H9 (cell line): ENCODE data around the gene DNAJC17. TPM values are rescaled to one million over a fixed set of nuclear protein-coding genes. Genes with fewer than 3 reads are reported as not detected.

Experiments
- DNase-seq: peaks from one replicate; pipeline ENCODE4 v3.0.0-alpha.2; 2017
- H2AFZ ChIP-seq: one replicate; pipeline ENCODE4 v1.6.1; 2013; ENCODE audit warnings: mild to moderate bottlenecking, low read length, control low read depth, moderate library complexity
- H2AK5ac ChIP-seq: 2 replicates; pipeline ENCODE4 v1.6.1; 2013; ENCODE audit warnings: low read length, control low read depth, mixed read lengths; ENCODE audit not compliant: insufficient read length
- H2BK120ac ChIP-seq: one replicate; pipeline ENCODE4 v1.6.1; 2013; ENCODE audit warnings: low read depth, mild to moderate bottlenecking, low read length, control low read depth, inconsistent platforms; ENCODE audit not compliant: poor library complexity, severe bottlenecking
- H2BK12ac ChIP-seq: 2 replicates; pipeline ENCODE4 v1.6.1; 2013; ENCODE audit warnings: low read length, control low read depth, mixed read lengths, low read depth; ENCODE audit not compliant: insufficient read length
- H2BK15ac ChIP-seq: 2 replicates; pipeline ENCODE4 v1.6.1; 2013; ENCODE audit warnings: low read depth, low read length, control low read depth
- H2BK20ac ChIP-seq: one replicate; pipeline ENCODE4 v1.6.1; 2013; ENCODE audit warnings: low read depth, mild to moderate bottlenecking, low read length, control low read depth, inconsistent platforms; ENCODE audit not compliant: poor library complexity, severe bottlenecking
- H2BK5ac ChIP-seq: 2 replicates; pipeline ENCODE4 v1.6.1; 2013; ENCODE audit warnings: low read length, control low read depth, mixed read lengths; ENCODE audit not compliant: insufficient read length
- H3K14ac ChIP-seq: 2 replicates; pipeline ENCODE4 v1.6.1; 2013; ENCODE audit warnings: low read length, control low read depth; ENCODE audit not compliant: insufficient read depth
- H3K18ac ChIP-seq: 2 replicates; pipeline ENCODE4 v1.6.1; 2013; ENCODE audit warnings: low read depth, mild to moderate bottlenecking, mixed read lengths, low read length, control low read depth; ENCODE audit not compliant: insufficient read length
- H3K23ac ChIP-seq: 2 replicates; pipeline ENCODE4 v1.6.1; 2013; ENCODE audit warnings: low read length, control low read depth, mixed read lengths, low read depth; ENCODE audit not compliant: insufficient read length
- H3K23me2 ChIP-seq: 2 replicates; pipeline ENCODE4 v1.6.1; 2013; ENCODE audit warnings: low read depth, mild to moderate bottlenecking, mixed read lengths, low read length, control low read depth; ENCODE audit not compliant: insufficient read length, poor library complexity, severe bottlenecking
- H3K27ac ChIP-seq: 2 replicates; pipeline ENCODE4 v1.5.1; 2013; ENCODE audit warnings: low read length, control low read depth, mixed read lengths, low read depth; ENCODE audit not compliant: insufficient read length
- H3K27me3 ChIP-seq: 2 replicates; pipeline ENCODE4 v1.6.1; 2013; ENCODE audit warnings: low read length, control low read depth, inconsistent platforms; ENCODE audit not compliant: insufficient read depth
- H3K4ac ChIP-seq: 2 replicates; pipeline ENCODE4 v1.6.1; 2013; ENCODE audit warnings: low read depth, mild to moderate bottlenecking, control low read depth, inconsistent platforms, low read length, moderate library complexity
- H3K4me1 ChIP-seq: 2 replicates; pipeline ENCODE4 v1.6.1; 2013; ENCODE audit warnings: low read length, control low read depth, inconsistent platforms; ENCODE audit not compliant: insufficient read depth
- H3K4me2 ChIP-seq: 2 replicates; pipeline ENCODE4 v1.6.1; 2013; ENCODE audit warnings: low read length, control low read depth, mixed read lengths; ENCODE audit not compliant: insufficient read length, insufficient read depth
- H3K56ac ChIP-seq: 2 replicates; pipeline ENCODE4 v1.6.1; 2013; ENCODE audit warnings: low read depth, mild to moderate bottlenecking, mixed read lengths, low read length, control low read depth; ENCODE audit not compliant: insufficient read length
- H3K79me1 ChIP-seq: 2 replicates; pipeline ENCODE4 v1.6.1; 2013; ENCODE audit warnings: low read depth, mild to moderate bottlenecking, moderate library complexity, low read length, control low read depth, inconsistent platforms; ENCODE audit not compliant: insufficient read depth, poor library complexity, severe bottlenecking
- H3K79me2 ChIP-seq: 2 replicates; pipeline ENCODE4 v1.6.1; 2013; ENCODE audit warnings: low read length, control low read depth, inconsistent platforms; ENCODE audit not compliant: insufficient read depth
- H3K9ac ChIP-seq: 2 replicates; pipeline ENCODE4 v1.6.1; 2013; ENCODE audit warnings: low read length, control low read depth, mixed read lengths; ENCODE audit not compliant: insufficient read length; ENCODE audit errors: extremely low read depth
- H3K9me3 ChIP-seq: one replicate; pipeline ENCODE4 v1.6.1; 2013; ENCODE audit warnings: low read depth, low read length, inconsistent platforms; ENCODE audit not compliant: control insufficient read depth
- H3T11ph ChIP-seq: one replicate; pipeline ENCODE4 v1.6.1; 2013; ENCODE audit warnings: mild to moderate bottlenecking, low read length, control low read depth, inconsistent platforms
- H4K20me1 ChIP-seq: one replicate; pipeline ENCODE4 v1.6.1; 2013; ENCODE audit not compliant: control insufficient read depth, insufficient read length, insufficient read depth
- H4K5ac ChIP-seq: 2 replicates; pipeline ENCODE4 v1.6.1; 2013; ENCODE audit warnings: low read depth, mild to moderate bottlenecking, mixed read lengths, low read length, control low read depth; ENCODE audit not compliant: insufficient read length
- H4K8ac ChIP-seq: replicated peaks from 2 replicates; pipeline ENCODE4 v1.6.1; 2013; ENCODE audit warnings: low read length, control low read depth, mixed read lengths, low read depth; ENCODE audit not compliant: insufficient read length
- H4K91ac ChIP-seq: 2 replicates; pipeline ENCODE4 v1.6.1; 2013; ENCODE audit warnings: low read depth, mild to moderate bottlenecking, moderate library complexity, mixed read lengths, low read length, control low read depth; ENCODE audit not compliant: insufficient read length
- H3K27ac Mint-ChIP-seq, 3 experiments: 2 replicates in 2 of 3; 3 replicates in 1 of 3; pipeline ENCODE4 v1.8.0; 2020 to 2021; ENCODE audit warnings: mixed read lengths in 3 of 3, mild to moderate bottlenecking in 1 of 3, moderate library complexity in 1 of 3
- H3K27me3 Mint-ChIP-seq: 2 replicates; pipeline ENCODE4 v1.8.0; 2021; ENCODE audit warnings: low read depth, mild to moderate bottlenecking, moderate library complexity, mixed read lengths
- H3K36me3 Mint-ChIP-seq, 3 experiments: 2 replicates in 2 of 3; 3 replicates in 1 of 3; pipeline ENCODE4 v1.8.0; 2020 to 2021; ENCODE audit warnings: low read depth in 3 of 3, mixed read lengths in 3 of 3; ENCODE audit not compliant: insufficient read depth in 1 of 3
- H3K4me1 Mint-ChIP-seq, 2 experiments: 2 replicates each; pipeline ENCODE4 v1.8.0; 2020; ENCODE audit warnings: mixed read lengths in 2 of 2
- H3K4me3 Mint-ChIP-seq, 2 experiments: 2 replicates in 1 of 2; 3 replicates in 1 of 2; pipeline ENCODE4 v1.8.0; 2020 to 2021; ENCODE audit warnings: mild to moderate bottlenecking in 2 of 2, mixed read lengths in 2 of 2, moderate library complexity in 1 of 2
- H3K9me3 Mint-ChIP-seq, 2 experiments: 2 replicates in 1 of 2; 3 replicates in 1 of 2; pipeline ENCODE4 v1.8.0; 2020; ENCODE audit warnings: mild to moderate bottlenecking in 2 of 2, mixed read lengths in 2 of 2, moderate library complexity in 1 of 2
- CTCF ChIP-seq: fragments of 200-600 bp; sonication (generic); conservative IDR thresholded peaks from 3 replicates; pipeline ENCODE4 v1.8.0; 2021; ENCODE audit warnings: antibody characterized with exemption, mild to moderate bottlenecking
- WGBS: extraction: QIAGEN DNeasy Blood & Tissue Kit; methylation state at CpG from one replicate; pipeline ENCODE4 v1.1.7; 2013; ENCODE audit warnings: missing lambda C conversion rate, low lambda C conversion rate, mixed read lengths; ENCODE audit not compliant: insufficient read length; ENCODE audit errors: extremely low coverage; 5-methylcytosine and 5-hydroxymethylcytosine counted together
- total RNA-seq: library from RNA; stranded (reverse); gene quantifications from 2 replicates; pipeline ENCODE4 v1.2.1, GENCODE V29; 2021

DNAJC17 gene
- total RNA-seq, 1 experiment from 2014 or later, result 38.3 TPM

DNA sequence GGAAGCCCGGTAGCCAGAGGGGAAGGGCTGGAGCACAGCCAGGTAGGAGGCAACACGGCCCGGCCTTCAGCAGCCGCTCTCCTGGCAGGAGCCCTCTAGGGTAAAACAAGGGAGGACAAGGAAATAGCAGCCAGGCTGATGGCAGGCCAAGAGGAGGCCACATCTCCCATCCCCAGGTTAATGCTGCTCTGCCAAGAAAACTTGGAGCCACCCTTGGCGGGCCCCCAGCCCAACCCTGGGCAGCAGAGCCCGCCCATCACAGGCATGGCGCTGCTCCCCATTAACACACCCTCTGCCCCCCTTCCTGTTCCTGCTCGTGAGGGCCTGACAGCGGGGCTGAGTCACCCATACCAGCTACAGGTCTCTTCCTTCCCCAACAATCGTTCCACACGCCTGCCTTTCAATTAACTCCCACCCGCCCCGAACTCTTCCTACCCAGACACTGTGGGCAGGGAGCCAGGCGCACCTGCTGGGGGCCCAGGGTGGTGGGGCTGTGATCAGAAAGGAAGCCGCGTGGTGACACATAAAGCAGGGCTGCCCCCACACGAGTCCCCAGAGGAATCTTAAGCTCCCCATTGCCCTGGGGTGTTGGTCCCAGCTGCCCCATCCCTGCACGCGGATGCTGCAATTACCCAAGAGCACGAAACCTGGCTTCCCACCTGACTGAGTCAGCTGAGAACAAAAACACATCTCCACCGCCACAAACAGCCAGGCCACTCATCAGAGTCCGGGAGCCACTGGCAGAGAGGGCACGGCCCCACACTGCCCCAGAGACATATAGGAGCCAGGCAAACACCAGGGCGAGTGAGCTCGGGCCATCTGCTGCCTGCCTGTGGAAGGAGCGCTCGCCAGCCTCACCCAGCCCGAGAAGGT, 37.8 kb downstream of the DNAJC17 start, which contains the start of gene C15orf62:
C15orf62 (plus strand) TSS at position 707 of the 873 bp plus-strand sequence. CDS start 516 bp downstream, outside the sequence.
- H3K9me3 Mint-ChIP-seq, result no peaks in the 10 kb centered on the region
- no peak within 1 kb of the TSS for H3K9ac ChIP-seq
- H3K79me2 ChIP-seq, result no peaks in the 10 kb centered on the region
- no peak within 1 kb of the TSS; a peak in 1 of 5 replicates for H3K4me3 Mint-ChIP-seq
- no peaks in the 10 kb centered on the region for H3K9me3 ChIP-seq
- peaks cover 4% of the 10 kb centered on the region; the same call in 1 of the 2 replicates for H3K4me1 ChIP-seq
- H3K79me1 ChIP-seq, result no peaks in the 10 kb centered on the region
- H3K27me3 Mint-ChIP-seq, result no peaks in the 10 kb centered on the region; the same call in 1 of the 2 replicates
- H3K23me2 ChIP-seq, result no peaks in the 10 kb centered on the region
- H3K4me1 Mint-ChIP-seq, result peaks cover 27% of the 10 kb centered on the region in 2 experiments
- H2AFZ ChIP-seq, result no peak within 1 kb of the TSS
- H4K91ac ChIP-seq, result no peak within 1 kb of the TSS
- no peak for DNase-seq
- no peak within 1 kb of the TSS for H2BK120ac ChIP-seq
- no peak within 1 kb of the TSS for H4K5ac ChIP-seq
- H3K27ac ChIP-seq, result no peak within 1 kb of the TSS
- H3K27ac Mint-ChIP-seq, result peak within 1 kb of the TSS; percentile 74 to 83 (median 77); a peak in 6 of 7 replicates
- no peak within 1 kb of the TSS; the same call in 1 of the 2 replicates for H3K14ac ChIP-seq
- H3K18ac ChIP-seq, result no peak within 1 kb of the TSS
- no peak within 1 kb of the TSS for H2BK20ac ChIP-seq
- WGBS, result no CpG with 5 or more reads among the region's 28 CpGs
- H3K56ac ChIP-seq, result no peak within 1 kb of the TSS
- H2AK5ac ChIP-seq, result no peak within 1 kb of the TSS
- H3K4ac ChIP-seq, result no peak within 1 kb of the TSS
- no peak within 1 kb of the TSS for H2BK5ac ChIP-seq
- H3K4me2 ChIP-seq, result no peak within 1 kb of the TSS
- no peaks in the 10 kb centered on the region for H3K27me3 ChIP-seq
- H2BK15ac ChIP-seq, result no peak within 1 kb of the TSS
- peaks cover 3 to 24% (median 6%) of the 10 kb centered on the region in 3 experiments for H3K36me3 Mint-ChIP-seq
- no peak within 1 kb of the TSS for H4K8ac ChIP-seq
- no peak for TF ChIP-seq CTCF
- no peak within 1 kb of the TSS for H3K23ac ChIP-seq
- H3T11ph ChIP-seq, result no peak within 1 kb of the TSS
- no peak within 1 kb of the TSS for H2BK12ac ChIP-seq
- H4K20me1 ChIP-seq, result no peaks in the 10 kb centered on the region
